T47D (cell line): Measurements from ENCODE around the gene ACSL6.

Experiments
- DNase-seq, 2 experiments: peaks; one replicate each; pipeline versions ENCODE4 v3.0.0 to v3.0.0-alpha.2; 2011 to 2012; ENCODE audit warnings: low read depth in 1 of 2, low spot score in 1 of 2
- JUND ChIP-seq: IDR thresholded peaks from 2 replicates; pipeline ENCODE4 v1.6.1; 2012; ENCODE audit warnings: low read depth
- in situ Hi-C: cut with HindIII; loops from 2 replicates; pipeline ENCODE4 v1.10.0; 2016; ENCODE audit warnings: low sequenced_read_pairs, low pct_unique_long_range_greater_than_20kb

Gene ACSL6

DNA sequence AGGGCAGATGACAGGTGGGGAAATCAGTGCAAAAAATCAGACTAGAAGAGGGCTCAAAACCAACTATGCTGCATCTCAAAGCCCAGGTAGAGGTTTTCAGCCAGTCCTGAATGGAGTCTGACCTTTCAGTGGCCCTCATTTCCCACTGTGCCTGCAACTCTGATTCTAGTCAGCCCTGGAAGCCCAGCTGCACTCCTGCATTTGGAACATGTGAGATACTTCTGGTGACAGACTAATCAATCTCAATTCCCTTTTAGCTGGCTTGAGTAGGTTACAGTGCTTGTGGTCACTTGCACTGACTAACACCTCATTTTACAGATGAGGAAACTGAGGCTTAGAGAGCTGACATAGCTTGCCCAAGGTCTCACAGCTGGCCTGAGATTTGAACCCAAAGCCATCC lies 7.9 kb upstream of the ACSL6 start:
- in situ Hi-C loops, result no loop called here
- no peak for TF ChIP-seq JUND
- DNase-seq, result no peak

DNA sequence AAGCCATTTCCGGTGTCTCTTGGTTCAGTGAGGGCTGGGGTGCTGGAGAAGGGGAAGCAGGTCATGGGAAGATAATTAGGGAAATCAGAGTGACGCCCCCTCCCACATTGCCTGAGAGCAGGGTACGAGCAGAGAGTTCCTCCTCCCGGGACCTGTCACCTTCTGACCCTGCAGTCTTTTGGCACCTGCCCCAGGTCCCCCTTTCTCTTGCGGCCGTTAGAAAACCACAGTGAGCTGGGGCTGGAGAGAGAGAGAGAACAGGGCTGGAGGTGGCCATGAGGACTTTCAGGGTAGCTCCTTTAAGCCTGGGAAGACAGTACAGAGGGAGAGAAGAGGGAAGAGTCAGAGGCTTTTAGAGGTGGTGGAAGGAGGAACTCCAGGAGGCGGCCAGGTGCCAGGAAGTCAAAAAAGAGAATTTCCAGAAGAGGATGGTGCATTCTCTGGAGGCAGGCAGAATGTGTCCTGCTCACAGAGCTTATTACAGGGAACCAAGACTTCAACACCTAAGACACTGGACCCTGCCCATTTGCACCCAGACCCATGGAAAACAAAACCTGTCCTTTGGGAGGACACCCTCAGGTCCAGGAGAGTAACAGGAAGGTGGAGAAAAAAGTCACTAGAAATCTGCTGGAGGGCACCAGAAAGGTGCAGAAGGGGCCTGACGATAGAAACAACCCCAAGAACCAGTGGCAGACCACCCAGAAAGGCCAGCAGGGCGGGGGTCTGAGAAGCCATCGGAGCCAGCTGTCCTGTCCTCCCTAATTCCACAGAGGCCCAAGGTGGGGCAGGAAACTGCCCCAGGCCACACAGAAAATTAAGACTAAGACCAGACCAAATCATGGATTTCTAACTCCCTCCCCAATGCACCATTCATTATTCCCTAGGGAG lies 6.5 kb upstream of the ACSL6 start:
- in situ Hi-C loops, result no loop called here

GRCh38 chr5:132017316-132017715 lies 5.9 kb upstream of the ACSL6 start:
- no peak for TF ChIP-seq JUND
- DNase-seq, result no peak
- in situ Hi-C loops, result no loop called here

More for the DNA sequence above, 6.5 kb upstream of the ACSL6 start:
- no peak for TF ChIP-seq JUND
- DNase-seq, result no peak

GRCh38 chr5:132016721-132017250 lies 5.3 kb upstream of the ACSL6 start:
- in situ Hi-C loops, result no loop called here
- no peak for TF ChIP-seq JUND
- DNase-seq, result no peak

DNA sequence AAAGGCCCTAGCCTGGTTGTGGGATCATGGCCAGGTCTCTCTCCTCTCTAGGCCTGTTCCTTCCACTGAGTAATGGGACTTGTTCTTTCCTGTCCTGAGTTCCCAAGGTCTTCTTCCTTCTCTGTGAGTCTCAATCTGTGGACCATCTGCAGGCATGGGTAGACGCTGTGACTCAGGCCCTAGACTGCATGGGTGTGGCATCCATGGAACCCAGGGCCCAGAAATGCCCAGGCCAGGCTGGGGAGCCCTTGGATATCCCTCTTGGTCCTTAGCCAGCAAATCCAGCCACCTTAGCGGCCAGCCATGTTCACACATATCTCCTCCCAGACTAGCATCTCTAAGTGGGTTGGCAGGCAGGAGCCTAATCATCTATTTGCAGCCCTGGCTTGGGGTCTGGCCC lies 2.3 kb upstream of the ACSL6 start:
- TF ChIP-seq JUND, result no peak
- in situ Hi-C loops, result no loop called here
- no peak for DNase-seq

DNA sequence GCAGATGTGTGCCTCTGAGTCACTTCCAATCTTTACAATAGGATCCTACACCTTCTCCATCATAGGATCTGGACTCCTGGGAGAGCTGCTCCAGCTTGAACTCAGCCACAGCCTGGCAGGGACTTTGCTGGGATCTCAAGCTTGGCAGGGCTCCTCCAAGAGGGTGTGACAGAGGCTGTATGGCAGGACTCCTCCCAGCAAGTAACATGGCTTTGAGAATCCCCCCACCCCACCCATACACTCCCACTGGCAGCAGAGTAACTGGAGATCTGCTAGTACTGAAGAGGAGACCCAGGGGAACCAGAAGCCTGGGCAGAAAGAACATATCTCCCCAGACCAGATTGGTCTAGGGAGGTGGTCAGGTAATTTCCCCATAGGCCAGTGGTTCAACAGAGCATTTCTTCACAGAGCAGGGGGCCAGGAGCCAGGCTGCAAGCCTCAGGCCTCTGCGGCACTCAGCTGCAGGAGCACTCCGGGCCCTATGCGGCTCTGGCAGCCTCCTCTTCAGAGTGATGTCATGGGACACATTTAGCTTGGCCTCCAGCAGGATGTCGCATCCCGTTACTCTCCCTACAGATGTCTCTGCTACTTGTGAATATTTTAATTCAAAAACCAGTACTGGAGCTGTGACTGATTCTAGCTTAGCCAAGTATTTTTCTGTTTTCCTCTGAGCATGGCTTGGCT lies 1.7 kb upstream of the ACSL6 start:
- DNase-seq, result no peak
- in situ Hi-C loops, result no loop called here
- TF ChIP-seq JUND, result no peak

- no peak for TF ChIP-seq JUND
- in situ Hi-C loops, result no loop called here
- peak; percentile 68 to 74 for DNase-seq
These were observed 1.0 kb upstream of the ACSL6 start for GRCh38 chr5:132012371-132013005.

- TF ChIP-seq JUND, result no peak
- in situ Hi-C loops, result no loop called here
- no peak for DNase-seq
These were observed 353 bp downstream of the ACSL6 start for GRCh38 chr5:132010989-132011621.

DNA sequence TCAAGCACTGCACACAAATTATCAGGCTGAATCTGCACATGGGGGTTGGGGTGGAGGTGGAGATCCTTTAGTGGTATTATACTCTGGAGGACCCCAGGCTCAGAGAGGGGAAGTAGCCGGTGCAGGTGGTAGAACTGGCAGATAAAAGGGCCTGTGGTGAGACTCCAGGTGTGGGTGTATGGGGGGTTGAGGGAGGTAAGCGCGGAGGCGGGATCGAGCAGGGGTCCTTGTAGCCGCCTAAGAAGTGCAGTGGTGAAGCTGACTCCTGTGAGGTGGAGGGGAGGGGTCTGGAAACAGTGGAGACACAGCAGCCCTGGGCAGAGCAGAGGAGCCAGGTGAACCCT lies 841 bp downstream of the ACSL6 start:
- DNase-seq, result no peak
- TF ChIP-seq JUND, result no peak
- in situ Hi-C loops, result no loop called here

DNA sequence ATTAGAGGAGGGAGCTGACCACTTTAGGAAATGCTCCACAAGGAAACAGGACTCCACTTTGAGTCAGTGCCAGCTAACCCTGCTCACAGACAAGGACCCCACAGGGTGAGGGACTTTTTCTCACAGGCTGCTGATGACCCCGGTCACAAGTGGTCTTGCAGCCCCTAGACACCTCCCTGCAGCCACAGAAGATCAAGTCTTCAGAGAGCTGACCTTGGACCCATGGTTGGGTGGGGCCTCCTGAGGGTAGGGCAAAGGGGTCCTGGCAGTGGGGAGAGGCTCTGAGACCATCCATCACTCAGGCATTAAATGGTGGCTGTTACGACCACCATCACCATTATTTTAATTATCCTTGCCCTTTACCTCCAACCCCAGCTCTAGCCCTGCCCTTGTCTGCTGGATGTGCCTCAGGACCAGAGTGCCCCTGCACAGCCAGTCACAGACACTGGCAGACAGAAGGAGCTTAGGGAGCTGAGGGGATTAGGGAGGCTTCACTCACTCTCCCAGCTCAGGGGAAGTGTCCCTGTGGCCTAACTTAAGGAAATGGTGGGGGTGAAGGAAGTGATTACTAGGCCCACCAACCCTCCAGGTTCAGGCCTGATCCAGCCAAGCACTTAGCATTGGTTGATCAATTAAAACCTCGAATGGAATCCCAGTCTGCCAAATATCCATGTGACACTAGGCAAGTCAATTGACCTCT lies 1.6 kb downstream of the ACSL6 start:
- in situ Hi-C loops, result no loop called here
- DNase-seq, result no peak
- TF ChIP-seq JUND, result no peak

DNA sequence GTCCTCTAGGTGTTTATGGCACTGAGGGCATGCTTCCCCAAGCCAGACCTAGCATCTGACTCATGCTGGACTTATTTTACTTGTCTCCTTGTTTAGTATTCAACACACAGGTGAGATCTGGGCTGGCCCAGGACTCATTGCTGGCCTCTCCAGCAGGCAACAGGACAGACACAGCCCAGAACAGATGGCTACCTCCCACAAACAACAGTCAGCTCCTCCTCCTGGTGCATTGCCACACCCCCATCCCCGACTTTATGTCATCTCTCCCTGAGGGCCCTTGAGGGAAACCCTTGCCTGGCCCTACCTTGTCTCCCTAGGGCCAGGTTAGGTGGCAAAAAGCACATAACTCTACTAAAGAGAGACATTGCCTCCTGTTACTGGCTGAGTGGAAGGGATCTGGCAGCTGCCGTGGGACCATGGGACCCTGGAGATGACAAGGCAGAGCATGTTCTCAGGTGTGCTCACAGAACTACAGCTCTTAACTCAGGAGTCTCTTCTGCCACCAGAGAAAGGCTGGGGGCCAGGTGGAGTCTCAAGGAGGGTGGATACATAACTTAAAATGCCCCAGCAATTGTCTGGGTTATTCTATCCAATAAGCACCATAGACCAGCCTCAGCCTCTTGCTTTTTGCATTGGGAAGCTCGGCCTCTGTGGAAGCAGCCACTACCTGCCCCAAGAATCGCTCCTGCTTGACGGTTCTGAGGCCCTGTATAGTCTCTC lies 2.3 kb downstream of the ACSL6 start:
- DNase-seq, result peak; percentile 58 to 62
- in situ Hi-C loops, result no loop called here

GRCh38 chr5:132008163-132008473 lies 3.3 kb downstream of the ACSL6 start:
- DNase-seq, result no peak
- in situ Hi-C loops, result no loop called here
- no peak for TF ChIP-seq JUND

More for the DNA sequence above, 2.3 kb downstream of the ACSL6 start:
- no peak for TF ChIP-seq JUND
